HFF-Myc (cell line): ENCODE results near the gene DUSP6.

Experiments used
- DNase-seq: peaks from one replicate; pipeline ENCODE4 v3.0.0-alpha.2; 2011; ENCODE audit warnings: low read depth; ENCODE audit errors: extremely low read depth
- H3K4me3 ChIP-seq: replicated peaks from 2 replicates; pipeline ENCODE4 v1.5.1; 2011; ENCODE audit warnings: low read depth, mild to moderate bottlenecking, control low read depth, low read length
- CTCF ChIP-seq: IDR thresholded peaks from 2 replicates; pipeline ENCODE4 v1.5.1; 2012; ENCODE audit warnings: mild to moderate bottlenecking, low read depth, low read length, control low read depth; ENCODE audit errors: missing control alignments

DUSP6 gene

GRCh38 chr12:89347325-89347829, 4.9 kb downstream of the DUSP6 start:
- DNase-seq: no peak
- H3K4me3 ChIP-seq: peak overlapping the region; percentile 82; the same call in 1 of the 2 replicates
- no peak for TF ChIP-seq CTCF

GRCh38 chr12:89346741-89347324, 5.5 kb downstream of the DUSP6 start:
- no peak for TF ChIP-seq CTCF
- no peak for DNase-seq
- H3K4me3 ChIP-seq: peak overlapping the region; percentile 82; the same call in 1 of the 2 replicates

GRCh38 chr12:89345830-89346740, 6.2 kb downstream of the DUSP6 start:
- peak; percentile 86 for DNase-seq
- H3K4me3 ChIP-seq: no peak overlapping the region
- no peak for TF ChIP-seq CTCF

GRCh38 chr12:89345376-89345775, 6.9 kb downstream of the DUSP6 start:
- DNase-seq: no peak
- no peak for TF ChIP-seq CTCF
- H3K4me3 ChIP-seq: no peak overlapping the region

- no peak for DNase-seq
- H3K4me3 ChIP-seq: no peak overlapping the region
- no peak for TF ChIP-seq CTCF
Observed at GRCh38 chr12:89344862-89345202, 7.5 kb downstream of the DUSP6 start.

GRCh38 chr12:89344043-89344861, 8.0 kb downstream of the DUSP6 start:
- no peak overlapping the region for H3K4me3 ChIP-seq
- no peak for DNase-seq

More at GRCh38 chr12:89344043-89344861, 8.0 kb downstream of the DUSP6 start:
- no peak for TF ChIP-seq CTCF
